GM21737 (cell line): ENCODE measurements around the gene MFSD2B.
"Not testable (repeated sequence)": the region's sequence is repeated elsewhere in the genome, so short reads cannot be mapped to it uniquely, and the experiment has no call there.

Source experiments
- ATAC-seq: cut with Tn5 transposase; IDR thresholded peaks from one replicate; pipeline ENCODE4 v1.9.1; 2021; ENCODE audit warnings: mild to moderate bottlenecking, moderate library complexity; ENCODE audit not compliant: unreplicated experiment

MFSD2B gene

GRCh38 chr2:24018241-24018640 is 8.4 kb downstream of the MFSD2B start:
- no peak for ATAC-seq

GRCh38 chr2:24019729-24020128 is 9.8 kb downstream of the MFSD2B start:
- no peak for ATAC-seq

- no peak for ATAC-seq
These were observed 10.4 kb downstream of the MFSD2B start for GRCh38 chr2:24020244-24020643.

GRCh38 chr2:24021122-24021998 is 11.5 kb downstream of the MFSD2B start:
- ATAC-seq, result no peak

- no peak for ATAC-seq
These were observed 12.6 kb downstream of the MFSD2B start for GRCh38 chr2:24022324-24022974.

GRCh38 chr2:24022975-24023575 is 13.2 kb downstream of the MFSD2B start:
- no peak for ATAC-seq

GRCh38 chr2:24024018-24024417 is 14.1 kb downstream of the MFSD2B start:
- no peak for ATAC-seq

- ATAC-seq, result no peak
These were observed 15.2 kb downstream of the MFSD2B start for GRCh38 chr2:24024996-24025663.

GRCh38 chr2:24026233-24026632 is 16.3 kb downstream of the MFSD2B start:
- ATAC-seq, result no peak

- no peak for ATAC-seq
These were observed 29.1 kb downstream of the MFSD2B start for GRCh38 chr2:24038786-24039499.

GRCh38 chr2:24040511-24040910 is 30.6 kb downstream of the MFSD2B start:
- no peak for ATAC-seq

- not testable (repeated sequence) for ATAC-seq
These were observed 33.2 kb downstream of the MFSD2B start for GRCh38 chr2:24043133-24043532.

- no peak for ATAC-seq
These were observed 35.9 kb downstream of the MFSD2B start for GRCh38 chr2:24045511-24046508.

- ATAC-seq, result no peak
These were observed 36.7 kb downstream of the MFSD2B start for GRCh38 chr2:24046599-24046929.

GRCh38 chr2:24046930-24047702 is 37.2 kb downstream of the MFSD2B start, which contains the start of gene WDCP:
WDCP (minus strand) TSS chr2:24047391; CDS start chr2:24039494, 7,897 bp downstream.
- ATAC-seq, result peak; percentile 98

GRCh38 chr2:24047703-24048033 is 37.8 kb downstream of the MFSD2B start:
- ATAC-seq, result peak; percentile 3

- no peak for ATAC-seq
These were observed 39.0 kb downstream of the MFSD2B start for GRCh38 chr2:24048769-24049484.

GRCh38 chr2:24049485-24050021 is 39.7 kb downstream of the MFSD2B start, which contains the start of gene FKBP1B:
FKBP1B (plus strand) TSS chr2:24049741; CDS start chr2:24049850, 109 bp downstream.
- no peak for ATAC-seq
